PC-9 (cell line): Measurements from ENCODE around the gene FGF12.

Experiments used
- CTCF ChIP-seq: fragments of 200-600 bp; sonication (generic); conservative IDR thresholded peaks from 2 replicates; pipeline ENCODE4 v1.6.1; 2017; ENCODE audit warnings: mixed run types, antibody characterized with exemption, mild to moderate bottlenecking, moderate library complexity
- EZH2 ChIP-seq: fragments of 200-600 bp; sonication (generic); IDR thresholded peaks from 2 replicates; pipeline ENCODE4 v1.8.0; 2017; ENCODE audit warnings: antibody characterized with exemption, low read depth

DNA sequence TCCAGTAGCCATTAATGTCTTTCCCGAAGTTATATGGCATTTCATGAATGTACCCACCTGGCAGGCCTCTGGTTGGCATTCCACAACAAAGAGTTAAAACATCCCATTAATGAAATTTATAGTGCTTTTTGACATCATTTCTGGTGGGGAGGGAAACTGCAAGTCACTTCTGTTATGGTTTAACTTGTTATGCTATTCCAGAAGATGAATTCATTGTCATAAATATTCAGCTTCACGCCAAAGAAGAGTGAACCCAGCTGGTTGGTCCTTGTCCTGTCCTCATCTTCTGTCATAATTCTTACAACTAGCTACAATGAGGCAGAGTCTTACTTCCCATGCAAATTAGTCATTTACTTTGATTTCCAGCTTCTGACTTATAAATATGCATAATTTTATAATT, 471.5 kb downstream of the FGF12 start:
- no peak for TF ChIP-seq CTCF
- no peak for TF ChIP-seq EZH2
